Trophoblast cell (in vitro differentiated cells and primary cell): Measurements from ENCODE around the gene SAE1.

Source experiments
- DNase-seq, 2 donors: peaks; one replicate each; pipeline ENCODE4 v3.0.0-alpha.2; 2016
- H2AFZ ChIP-seq: 2 replicates; pipeline ENCODE4 v1.6.1; 2013; ENCODE audit warnings: low read length, moderate library complexity, mild to moderate bottlenecking; ENCODE audit not compliant: insufficient read depth, poor library complexity
- H2AK5ac ChIP-seq: 2 replicates; pipeline ENCODE4 v1.6.1; 2013; ENCODE audit warnings: mild to moderate bottlenecking, low read length
- H2BK120ac ChIP-seq: 2 replicates; pipeline ENCODE4 v1.6.1; 2013; ENCODE audit warnings: low read length, mild to moderate bottlenecking, moderate library complexity; ENCODE audit not compliant: insufficient read depth, poor library complexity
- H2BK12ac ChIP-seq: 2 replicates; pipeline ENCODE4 v1.6.1; 2013; ENCODE audit warnings: mild to moderate bottlenecking, low read length, moderate library complexity
- H2BK5ac ChIP-seq: 2 replicates; pipeline ENCODE4 v1.6.1; 2013; ENCODE audit warnings: low read length, low read depth, moderate library complexity, mild to moderate bottlenecking; ENCODE audit not compliant: poor library complexity
- H3K14ac ChIP-seq: 2 replicates; pipeline ENCODE4 v1.6.1; 2013; ENCODE audit warnings: mild to moderate bottlenecking, low read length
- H3K18ac ChIP-seq: 2 replicates; pipeline ENCODE4 v1.6.1; 2013; ENCODE audit warnings: mild to moderate bottlenecking, low read length
- H3K23ac ChIP-seq: 2 replicates; pipeline ENCODE4 v1.6.1; 2013; ENCODE audit warnings: low read length
- H3K27ac ChIP-seq: 2 replicates; pipeline ENCODE4 v1.5.1; 2013; ENCODE audit warnings: low read depth, mild to moderate bottlenecking, inconsistent platforms, low read length, moderate library complexity
- H3K27me3 ChIP-seq: 2 replicates; pipeline ENCODE4 v1.6.1; 2013; ENCODE audit warnings: inconsistent platforms, mild to moderate bottlenecking, low read length, moderate library complexity; ENCODE audit not compliant: insufficient read depth
- H3K36me3 ChIP-seq, 2 experiments: 1 replicate in 1 of 2; 2 replicates in 1 of 2; pipeline ENCODE4 v1.6.1; 2013; ENCODE audit warnings: low read length in 2 of 2, mild to moderate bottlenecking in 2 of 2, moderate library complexity in 1 of 2; ENCODE audit not compliant: insufficient read depth in 2 of 2, control insufficient read depth in 1 of 2
- H3K4ac ChIP-seq: 2 replicates; pipeline ENCODE4 v1.6.1; 2013; ENCODE audit warnings: low read depth, mild to moderate bottlenecking, low read length, moderate library complexity
- H3K4me1 ChIP-seq, 2 experiments: 1 replicate in 1 of 2; 2 replicates in 1 of 2; pipeline ENCODE4 v1.6.1; 2013; ENCODE audit warnings: low read length in 2 of 2, mild to moderate bottlenecking in 2 of 2, moderate library complexity in 1 of 2; ENCODE audit not compliant: insufficient read depth in 2 of 2, control insufficient read depth in 1 of 2
- H3K4me2 ChIP-seq: 2 replicates; pipeline ENCODE4 v1.6.1; 2013; ENCODE audit warnings: inconsistent platforms, mild to moderate bottlenecking, low read length, moderate library complexity
- H3K4me3 ChIP-seq: 2 replicates; pipeline ENCODE4 v1.5.1; 2013; ENCODE audit warnings: mild to moderate bottlenecking, low read depth, low read length, inconsistent platforms
- H3K79me1 ChIP-seq: one replicate; pipeline ENCODE4 v1.6.1; 2013; ENCODE audit warnings: low read length
- H3K79me2 ChIP-seq: 2 replicates; pipeline ENCODE4 v1.6.1; 2013; ENCODE audit warnings: low read length, mild to moderate bottlenecking; ENCODE audit not compliant: control insufficient read depth, insufficient read depth, poor library complexity
- H3K9ac ChIP-seq: 2 replicates; pipeline ENCODE4 v1.6.1; 2013; ENCODE audit warnings: mild to moderate bottlenecking, low read length
- H3K9me3 ChIP-seq: 2 replicates; pipeline ENCODE4 v1.6.1; 2013; ENCODE audit warnings: low read depth, mild to moderate bottlenecking, control low read depth, inconsistent platforms, low read length; ENCODE audit not compliant: insufficient read depth
- H4K12ac ChIP-seq: 2 replicates; pipeline ENCODE4 v1.6.1; 2013; ENCODE audit warnings: low read depth, mild to moderate bottlenecking, low read length, moderate library complexity
- H4K8ac ChIP-seq: 2 replicates; pipeline ENCODE4 v1.6.1; 2013; ENCODE audit warnings: low read depth, mild to moderate bottlenecking, low read length, moderate library complexity
- H4K91ac ChIP-seq: one replicate; pipeline ENCODE4 v1.6.1; 2013; ENCODE audit warnings: low read depth, mild to moderate bottlenecking, low read length, moderate library complexity
- whole genome bisulfite sequencing: extraction: QIAGEN DNeasy Blood & Tissue Kit; methylation state at CpG from one replicate; pipeline ENCODE4 v1.1.7; 2013; ENCODE audit warnings: missing lambda C conversion rate; ENCODE audit not compliant: insufficient read length, insufficient coverage; ENCODE audit errors: extremely low coverage; 5-methylcytosine and 5-hydroxymethylcytosine counted together

The SAE1 gene

GRCh38 chr19:47253970-47254369 is 123.3 kb downstream of the SAE1 start:
- H3K79me2 ChIP-seq: peaks cover 10% of the 10 kb centered on the region
- H3K4me1 ChIP-seq: peaks cover 10 to 17% of the 10 kb centered on the region in 2 experiments
- H4K91ac ChIP-seq: no peak overlapping the region
- peak overlapping the region; percentile 25 for H2BK120ac ChIP-seq
- H2BK12ac ChIP-seq: peak overlapping the region; percentile 79
- H3K27ac ChIP-seq: no peak overlapping the region
- no peaks in the 10 kb centered on the region for H3K27me3 ChIP-seq
- H3K23ac ChIP-seq: no peak overlapping the region
- no peak overlapping the region for H3K14ac ChIP-seq
- H3K9ac ChIP-seq: no peak overlapping the region
- H3K4ac ChIP-seq: no peak overlapping the region
- H2AFZ ChIP-seq: no peak overlapping the region
- H3K36me3 ChIP-seq: peaks cover 6 to 7% of the 10 kb centered on the region in 2 experiments
- H2BK5ac ChIP-seq: no peak overlapping the region
- no peak overlapping the region for H3K18ac ChIP-seq
- H3K4me3 ChIP-seq: no peak overlapping the region
- no peak overlapping the region for H3K4me2 ChIP-seq
- DNase-seq: no peak
- no CpG with 5 or more reads among the region's 5 CpGs for WGBS
- H2AK5ac ChIP-seq: peak overlapping the region; percentile 26
- no peaks in the 10 kb centered on the region for H3K9me3 ChIP-seq
- H4K8ac ChIP-seq: no peak overlapping the region
- peaks cover 18% of the 10 kb centered on the region for H3K79me1 ChIP-seq
- H4K12ac ChIP-seq: no peak overlapping the region

- WGBS: no CpG with 5 or more reads among the region's 60 CpGs
- peak within 1 kb of the TSS; percentile 58 for H3K18ac ChIP-seq
- H2BK120ac ChIP-seq: peak within 1 kb of the TSS; percentile 73
Measured at GRCh38 chr19:47255879-47256692, 125.5 kb downstream of the SAE1 start, which contains the start of gene CCDC9. Gene CCDC9, plus strand, starts transcription at chr19:47256525. Its CDS starts 1,876 bp downstream, at chr19:47258401.

GRCh38 chr19:47256693-47257410 is 126.2 kb downstream of the SAE1 start:
- Histone ChIP-seq H3K4me3 (peak overlapping the region; percentile 77), H3K9ac (no peak overlapping the region), H3K4me2 (no peak overlapping the region), H3K23ac (no peak overlapping the region), H3K18ac (no peak overlapping the region), H3K4me1 (peaks cover 15 to 21% of the 10 kb centered on the region in 2 experiments), H4K12ac (no peak overlapping the region), H3K9me3 (no peaks in the 10 kb centered on the region), H3K27me3 (no peaks in the 10 kb centered on the region), H2BK12ac (no peak overlapping the region), H3K79me2 (peaks cover 10% of the 10 kb centered on the region), H2AFZ (no peak overlapping the region), H3K79me1 (peaks cover 18% of the 10 kb centered on the region), H2BK5ac (no peak overlapping the region), H3K4ac (no peak overlapping the region), H3K14ac (peak overlapping the region; percentile 75), H3K27ac (peak overlapping the region; percentile 89), H2AK5ac (no peak overlapping the region), H2BK120ac (no peak overlapping the region), H3K36me3 (peaks cover 27 to 33% of the 10 kb centered on the region in 2 experiments), H4K8ac (peak overlapping the region; percentile 93), H4K91ac (peak overlapping the region; percentile 85)
- DNase-seq: peak; percentile 100
- WGBS: no CpG with 5 or more reads among the region's 52 CpGs

More at GRCh38 chr19:47255879-47256692, 125.5 kb downstream of the SAE1 start, which contains the start of gene CCDC9:
- H3K14ac ChIP-seq: peak within 1 kb of the TSS; percentile 75
- no peaks in the 10 kb centered on the region for H3K9me3 ChIP-seq
- H3K4ac ChIP-seq: peak within 1 kb of the TSS; percentile 71
- H2BK12ac ChIP-seq: peak within 1 kb of the TSS; percentile 6
- no peak within 1 kb of the TSS for H3K23ac ChIP-seq
- peak within 1 kb of the TSS; percentile 85 for H4K91ac ChIP-seq
- H3K79me2 ChIP-seq: peaks cover 10% of the 10 kb centered on the region
- peaks cover 18% of the 10 kb centered on the region for H3K79me1 ChIP-seq
- H3K4me1 ChIP-seq: peaks cover 15 to 21% of the 10 kb centered on the region in 2 experiments
- no peaks in the 10 kb centered on the region for H3K27me3 ChIP-seq
- H3K36me3 ChIP-seq: peaks cover 24 to 28% of the 10 kb centered on the region in 2 experiments
- peak; percentile 93 to 94 for DNase-seq
- peak within 1 kb of the TSS; percentile 77 for H2BK5ac ChIP-seq
- H2AFZ ChIP-seq: peak within 1 kb of the TSS; percentile 80
- peak within 1 kb of the TSS; percentile 66 for H4K12ac ChIP-seq
- H2AK5ac ChIP-seq: peak within 1 kb of the TSS; percentile 42
- peak within 1 kb of the TSS; percentile 57 for H3K9ac ChIP-seq
- H3K4me3 ChIP-seq: peak within 1 kb of the TSS; percentile 77
- peak within 1 kb of the TSS; percentile 85 for H3K4me2 ChIP-seq
- H3K27ac ChIP-seq: peak within 1 kb of the TSS; percentile 89
- peak within 1 kb of the TSS; percentile 93 for H4K8ac ChIP-seq

GRCh38 chr19:47257411-47258169 is 127.0 kb downstream of the SAE1 start:
- Histone ChIP-seq H3K4me3 (peak overlapping the region; percentile 64), H3K14ac (peak overlapping the region; percentile 86), H2BK12ac (peak overlapping the region; percentile 51), H2BK5ac (peak overlapping the region; percentile 77), H3K23ac (no peak overlapping the region), H3K27ac (peak overlapping the region; percentile 78), H3K18ac (peak overlapping the region; percentile 79), H2AFZ (peak overlapping the region; percentile 52), H3K9me3 (no peaks in the 10 kb centered on the region), H2BK120ac (peak overlapping the region; percentile 73), H2AK5ac (peak overlapping the region; percentile 63), H3K4me1 (peaks cover 15 to 20% of the 10 kb centered on the region in 2 experiments), H3K4me2 (peak overlapping the region; percentile 85), H4K91ac (peak overlapping the region; percentile 83), H4K8ac (peak overlapping the region; percentile 88), H3K27me3 (no peaks in the 10 kb centered on the region), H3K36me3 (peaks cover 33 to 37% of the 10 kb centered on the region in 2 experiments), H3K79me2 (peaks cover 10% of the 10 kb centered on the region), H3K9ac (peak overlapping the region; percentile 9), H3K4ac (peak overlapping the region; percentile 76), H3K79me1 (peaks cover 18% of the 10 kb centered on the region), H4K12ac (peak overlapping the region; percentile 49)
- WGBS: no CpG with 5 or more reads among the region's 29 CpGs
- peak in 1 of 2 donors; percentile 45 for DNase-seq
